B cell (primary cell): Measurements from ENCODE around the gene CMTM3. TPM values are rescaled to one million over a fixed set of nuclear protein-coding genes. Genes with fewer than 3 reads are reported as not detected.
"Not testable (repeated sequence)": the region's sequence is repeated elsewhere in the genome, so short reads cannot be mapped to it uniquely, and the experiment has no call there.

Source experiments
- ATAC-seq: fragments of 200-7000 bp; cut with Tn5 transposase; one replicate; pipeline ENCODE4 v1.10.0; 2021; ENCODE audit warnings: low read depth, mild to moderate bottlenecking, moderate number of reproducible peaks, moderate library complexity
- CTCF ChIA-PET: fragments of 350-600 bp; sonication (Branson Sonifier 250); formaldehyde crosslinking; loops from one replicate; lab custom pipeline; 2021; ENCODE audit warnings: antibody characterized with exemption, inconsistent platforms; lab: Charles Lee
- POLR2A ChIA-PET: fragments of 350-600 bp; sonication (Branson Sonifier 250); formaldehyde crosslinking; loops from one replicate; lab custom pipeline; 2021; ENCODE audit warnings: antibody characterized with exemption; lab: Charles Lee
- DNase-seq: peaks from one replicate; pipeline ENCODE4 v3.0.0; 2013
- H2AFZ ChIP-seq: 2 replicates; pipeline ENCODE4 v1.6.1; 2012; ENCODE audit warnings: mild to moderate bottlenecking, low read depth, low read length; ENCODE audit not compliant: insufficient read depth, poor library complexity, severe bottlenecking
- H3K27ac ChIP-seq, 2 donors: 1 replicate in 1 of 2; 2 replicates in 1 of 2; pipeline ENCODE4 v1.5.1; 2012 to 2013; ENCODE audit warnings: low read length in 2 of 2, mild to moderate bottlenecking in 2 of 2, moderate library complexity in 1 of 2
- H3K27me3 ChIP-seq, 4 experiments: fragments of 200-600 bp in 1 of 4; sonication (generic) in 1 of 4; replicated peaks in 1 of 4; 1 replicate in 2 of 4; 2 replicates in 2 of 4; pipeline versions ENCODE4 v1.6.1 to v1.7.0; 2013 to 2016; ENCODE audit warnings: low read length in 3 of 4, mild to moderate bottlenecking in 2 of 4, mixed read lengths in 1 of 4, moderate library complexity in 1 of 4; ENCODE audit not compliant: insufficient read depth in 4 of 4, control insufficient read depth in 3 of 4; ENCODE audit errors: control extremely low read depth in 1 of 4
- H3K36me3 ChIP-seq, 2 experiments: replicated peaks in 1 of 2; 1 replicate in 1 of 2; 2 replicates in 1 of 2; pipeline versions ENCODE4 v1.6.1 to v1.7.1; 2013; ENCODE audit warnings: low read length in 1 of 2; ENCODE audit not compliant: insufficient read depth in 2 of 2, control insufficient read depth in 1 of 2; ENCODE audit errors: control extremely low read depth in 1 of 2, extremely low read depth in 1 of 2
- H3K4me1 ChIP-seq, 2 donors: fragments of 200-600 bp in 1 of 2; sonication (generic) in 1 of 2; 1 replicate in 1 of 2; 2 replicates in 1 of 2; pipeline versions ENCODE4 v1.5.1 to v1.6.1; 2013 to 2017; ENCODE audit warnings: low read length in 2 of 2; ENCODE audit not compliant: control insufficient read depth in 2 of 2, insufficient read depth in 2 of 2
- H3K4me2 ChIP-seq: replicated peaks from 2 replicates; pipeline ENCODE3; 2012; ENCODE audit warnings: mild to moderate bottlenecking, low read depth, low read length; ENCODE audit not compliant: poor library complexity, severe bottlenecking
- H3K4me3 ChIP-seq, 5 experiments: fragments of 200-600 bp in 1 of 5; sonication (generic) in 1 of 5; 1 replicate in 3 of 5; 2 replicates in 2 of 5; pipeline versions ENCODE4 v1.5.1 to v1.7.0; 2011 to 2016; ENCODE audit warnings: low read length in 4 of 5, mild to moderate bottlenecking in 4 of 5, low read depth in 2 of 5, control low read depth in 1 of 5, moderate library complexity in 1 of 5; ENCODE audit not compliant: insufficient read depth in 1 of 5; ENCODE audit errors: control extremely low read depth in 1 of 5, extremely low read depth in 1 of 5
- H3K79me2 ChIP-seq: fragments of 200-600 bp; sonication (generic); one replicate; pipeline ENCODE4 v1.6.0; 2016; ENCODE audit warnings: low read length; ENCODE audit not compliant: control insufficient read depth, insufficient read depth
- H3K9ac ChIP-seq: fragments of 200-600 bp; sonication (generic); 2 replicates; pipeline ENCODE4 v1.6.1; 2017; ENCODE audit warnings: mild to moderate bottlenecking, low read length, moderate library complexity
- H3K9me3 ChIP-seq, 3 donors: one replicate each; pipeline versions ENCODE4 v1.6.1 to v1.7.1; 2013; ENCODE audit warnings: low read length in 2 of 3; ENCODE audit not compliant: control insufficient read depth in 2 of 3, insufficient read depth in 1 of 3; ENCODE audit errors: control extremely low read depth in 1 of 3
- H4K20me1 ChIP-seq: 2 replicates; pipeline ENCODE4 v1.6.0; 2012; ENCODE audit warnings: mild to moderate bottlenecking, low read length; ENCODE audit not compliant: insufficient read depth, control insufficient read depth, poor library complexity, severe bottlenecking
- H3K27ac Mint-ChIP-seq: one replicate; pipeline ENCODE4 v1.8.0; 2021; ENCODE audit warnings: mixed read lengths
- H3K27me3 Mint-ChIP-seq: one replicate; pipeline ENCODE4 v1.8.0; 2021; ENCODE audit warnings: mixed read lengths
- H3K4me1 Mint-ChIP-seq: one replicate; pipeline ENCODE4 v1.8.0; 2021; ENCODE audit warnings: mixed read lengths
- H3K4me3 Mint-ChIP-seq: one replicate; pipeline ENCODE4 v1.8.0; 2021; ENCODE audit warnings: mixed read lengths
- H3K9me3 Mint-ChIP-seq: one replicate; pipeline ENCODE4 v1.8.0; 2022; ENCODE audit warnings: mixed read lengths; ENCODE audit not compliant: insufficient read depth
- EZH2 ChIP-seq: IDR thresholded peaks from 2 replicates; pipeline ENCODE4 v1.6.1; 2012; ENCODE audit warnings: borderline replicate concordance, low read depth, mild to moderate bottlenecking, moderate library complexity, low read length; ENCODE audit not compliant: insufficient read depth, poor library complexity, severe bottlenecking
- WGBS: methylation state at CpG from one replicate; pipeline ENCODE4 v1.1.5; 2013; ENCODE audit warnings: missing lambda C conversion rate; ENCODE audit not compliant: insufficient coverage; 5-methylcytosine and 5-hydroxymethylcytosine counted together
- intact Hi-C: fragments of 100-400 bp; cut with micrococcal nuclease; formaldehyde crosslinking; loops from one replicate; pipeline ENCODE4 v1.10.0; 2022
- polyA plus RNA-seq: library from polyadenylated mRNA; depleted of rRNA; stranded (reverse); fragments of >200 nt; gene quantifications from 2 replicates; pipeline ENCODE4 v1.2.3, GENCODE V29; 2012
- total RNA-seq, 2 donors: library from RNA; stranded (reverse); fragments of 120-200 nt in 1 of 2; gene quantifications; 1 replicate in 1 of 2; 2 replicates in 1 of 2; pipeline versions ENCODE4 v1.2.3 to v1.2.4, GENCODE V29; 2013 to 2022
- TF ChIP-seq, protein P1 (sequence below): fragments of 200-600 bp; IDR thresholded peaks from one replicate; pipeline ENCODE4 v1.8.0; 2022; ENCODE audit warnings: antibody characterized with exemption, mild to moderate bottlenecking

The CMTM3 gene
- total and polyA plus RNA-seq, 2 donors (not counting 1 experiment from before 2014, with no cell fraction given), result 7.5 to 8.7 TPM

DNA sequence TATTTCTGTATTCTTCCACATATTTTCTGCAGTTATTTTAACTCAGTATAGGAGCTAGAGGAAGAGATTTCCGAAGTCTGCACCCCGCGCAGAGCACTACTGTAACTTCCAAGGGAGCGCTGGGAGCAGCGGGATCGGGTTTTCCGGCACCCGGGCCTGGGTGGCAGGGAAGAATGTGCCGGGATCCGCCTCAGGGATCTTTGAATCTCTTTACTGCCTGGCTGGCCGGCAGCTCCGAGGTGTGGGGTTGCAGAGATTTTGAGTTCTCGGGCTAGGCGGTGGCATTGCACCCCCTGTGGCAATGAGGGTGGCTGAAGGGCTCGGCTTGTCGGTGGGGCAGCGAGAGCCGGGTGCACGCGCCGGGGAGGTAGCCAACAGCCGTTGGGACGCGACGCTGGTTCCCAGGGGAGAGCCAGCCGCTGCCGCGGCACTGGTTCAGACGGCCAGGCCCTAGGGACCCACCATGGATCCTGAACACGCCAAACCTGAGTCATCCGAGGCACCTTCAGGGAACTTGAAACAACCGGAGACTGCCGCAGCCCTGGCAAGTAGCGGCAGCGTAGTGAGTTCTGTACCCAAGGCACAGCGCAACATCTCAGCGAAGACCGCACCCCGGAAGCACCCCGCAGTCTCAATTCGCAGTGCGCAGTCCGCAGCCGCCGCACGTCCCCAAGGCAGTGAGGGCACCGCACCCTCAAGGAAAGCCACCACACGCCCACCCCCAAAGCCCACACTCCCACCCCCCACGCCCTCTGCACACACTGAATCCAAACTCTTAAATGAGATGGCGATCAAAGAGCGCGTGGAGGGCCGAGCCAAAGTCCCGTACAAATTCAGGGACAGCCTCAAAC lies 38.2 kb upstream of the CMTM3 start, which contains the start of gene CMTM1:
Gene CMTM1 (plus strand): TSS at position 389 of the 851 bp plus-strand sequence. CDS start 75 bp downstream, at position 464.
- Mint-ChIP-seq H3K27ac (no peak within 1 kb of the TSS), H3K4me1 (peaks cover 11% of the 10 kb centered on the region), H3K27me3 (no peaks in the 10 kb centered on the region), H3K9me3 (no peaks in the 10 kb centered on the region), H3K4me3 (no peak within 1 kb of the TSS)
- WGBS, result 98% methylated on average over 54 of the region's 54 CpGs
- Histone ChIP-seq H3K9ac (no peak within 1 kb of the TSS), H4K20me1 (peaks cover 5% of the 10 kb centered on the region), H3K79me2 (peaks cover 4% of the 10 kb centered on the region), H3K9me3 (no peaks in the 10 kb centered on the region), H3K27me3 (no peaks in the 10 kb centered on the region), H3K4me3 (no peak within 1 kb of the TSS), H3K4me2 (no peak within 1 kb of the TSS), H2AFZ (no peak within 1 kb of the TSS), H3K4me1 (no peaks in the 10 kb centered on the region), H3K36me3 (peaks cover 0 to 12% of the 10 kb centered on the region in 2 experiments), H3K27ac (no peak within 1 kb of the TSS)
- CTCF ChIA-PET, result no interaction called here
- no peak for DNase-seq
- ATAC-seq, result no peak
- POLR2A ChIA-PET, result interaction anchor here (0.7 kb wide), 1 partner anchor 14 kb away, joined by 3 read pairs; the partner anchor contains the start of gene CKLF
- intact Hi-C loops, result no loop called here
- TF ChIP-seq, protein P1, sequence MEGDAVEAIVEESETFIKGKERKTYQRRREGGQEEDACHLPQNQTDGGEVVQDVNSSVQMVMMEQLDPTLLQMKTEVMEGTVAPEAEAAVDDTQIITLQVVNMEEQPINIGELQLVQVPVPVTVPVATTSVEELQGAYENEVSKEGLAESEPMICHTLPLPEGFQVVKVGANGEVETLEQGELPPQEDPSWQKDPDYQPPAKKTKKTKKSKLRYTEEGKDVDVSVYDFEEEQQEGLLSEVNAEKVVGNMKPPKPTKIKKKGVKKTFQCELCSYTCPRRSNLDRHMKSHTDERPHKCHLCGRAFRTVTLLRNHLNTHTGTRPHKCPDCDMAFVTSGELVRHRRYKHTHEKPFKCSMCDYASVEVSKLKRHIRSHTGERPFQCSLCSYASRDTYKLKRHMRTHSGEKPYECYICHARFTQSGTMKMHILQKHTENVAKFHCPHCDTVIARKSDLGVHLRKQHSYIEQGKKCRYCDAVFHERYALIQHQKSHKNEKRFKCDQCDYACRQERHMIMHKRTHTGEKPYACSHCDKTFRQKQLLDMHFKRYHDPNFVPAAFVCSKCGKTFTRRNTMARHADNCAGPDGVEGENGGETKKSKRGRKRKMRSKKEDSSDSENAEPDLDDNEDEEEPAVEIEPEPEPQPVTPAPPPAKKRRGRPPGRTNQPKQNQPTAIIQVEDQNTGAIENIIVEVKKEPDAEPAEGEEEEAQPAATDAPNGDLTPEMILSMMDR, result no peak
- no peak for TF ChIP-seq EZH2

GRCh38 chr16:66567270-66567669 lies 37.2 kb upstream of the CMTM3 start:
- H4K20me1 ChIP-seq, CTCF ChIA-PET, H3K4me3 ChIP-seq, H3K27ac Mint-ChIP-seq, H3K9ac ChIP-seq, ATAC-seq, H3K79me2 ChIP-seq, H3K9me3 ChIP-seq, H3K9me3 Mint-ChIP-seq, H3K4me1 Mint-ChIP-seq, H3K4me1 ChIP-seq, DNase-seq, H3K27ac ChIP-seq, H2AFZ ChIP-seq, H3K4me2 ChIP-seq, H3K27me3 Mint-ChIP-seq, H3K27me3 ChIP-seq, H3K4me3 Mint-ChIP-seq, intact Hi-C loops: not testable (repeated sequence)
- peaks cover 0 to 12% of the 10 kb centered on the region in 2 experiments for H3K36me3 ChIP-seq
- no CpG with 5 or more reads among the region's 3 CpGs for WGBS
- POLR2A ChIA-PET, result interaction anchor here (0.5 kb wide), 1 partner anchor 51 kb away, joined by 5 read pairs; no protein-coding TSS in a partner anchor
